Panc1 (cell line): ENCODE data around the gene SLC66A1. TPM values are rescaled to one million over a fixed set of nuclear protein-coding genes. Genes with fewer than 3 reads are reported as not detected.
A peak's percentile ranks its signal among the peaks of the same experiment; 100 is the strongest.

Experiments used
- ATAC-seq: fragments of 200-7000 bp; cut with Tn5 transposase; 2 replicates; pipeline ENCODE4 v1.9.1; 2020; ENCODE audit warnings: mild to moderate bottlenecking, moderate library complexity
- BruUV-seq: library from RNA; stranded (reverse); fragments of 400-500 nt; replicated peaks from 2 replicates; lab custom pipeline; 2021; lab: Mats Ljungman, UMichigan
- CTCF ChIA-PET: fragments of 300-600 bp; sonication (Branson Sonifier 250); formaldehyde crosslinking; loops from one replicate; lab custom pipeline; 2022; ENCODE audit warnings: antibody characterized with exemption; lab: Charles Lee
- POLR2A ChIA-PET: fragments of 300-600 bp; sonication (Branson Sonifier 250); formaldehyde crosslinking; loops from one replicate; lab custom pipeline; 2022; ENCODE audit warnings: antibody characterized with exemption; lab: Charles Lee
- DNase-seq: peaks from one replicate; pipeline ENCODE4 v3.0.0-alpha.2; 2010; ENCODE audit warnings: low read depth, low spot score
- H3K27ac ChIP-seq: 2 replicates; pipeline ENCODE4 v1.5.1; 2011; ENCODE audit warnings: mild to moderate bottlenecking, low read length, inconsistent platforms
- H3K27me3 ChIP-seq: fragments of 200-500 bp; sonication (Bioruptor generic); 2 replicates; pipeline ENCODE4 v1.6.0; 2014; ENCODE audit warnings: low read length, inconsistent platforms; ENCODE audit not compliant: control insufficient read depth, insufficient read depth
- H3K36me3 ChIP-seq: fragments of 200-500 bp; sonication (Bioruptor generic); 2 replicates; pipeline ENCODE4 v1.5.1; 2014; ENCODE audit warnings: inconsistent platforms, mild to moderate bottlenecking, low read length, moderate library complexity; ENCODE audit not compliant: control insufficient read depth, insufficient read depth
- H3K4me1 ChIP-seq: 2 replicates; pipeline ENCODE4 v1.5.1; 2011; ENCODE audit warnings: inconsistent platforms, mild to moderate bottlenecking, low read length, moderate library complexity; ENCODE audit not compliant: control insufficient read depth, insufficient read depth
- H3K4me3 ChIP-seq, 2 experiments: 2 replicates each; pipeline ENCODE4 v1.5.1; 2011 to 2012; ENCODE audit warnings: low read depth in 2 of 2, low read length in 2 of 2, mild to moderate bottlenecking in 2 of 2, inconsistent platforms in 1 of 2, moderate library complexity in 1 of 2
- H3K9me3 ChIP-seq: fragments of 200-500 bp; sonication (Bioruptor generic); 2 replicates; pipeline ENCODE4 v1.5.1; 2014; ENCODE audit warnings: low read depth, mild to moderate bottlenecking, inconsistent platforms, low read length, moderate library complexity; ENCODE audit not compliant: control insufficient read depth, insufficient read depth
- POLR2AphosphoS5 ChIP-seq: IDR thresholded peaks from 2 replicates; pipeline ENCODE4 v1.6.1; 2012; ENCODE audit warnings: mild to moderate bottlenecking, low read depth, low read length, moderate library complexity
- SIN3A ChIP-seq: IDR thresholded peaks from 2 replicates; pipeline ENCODE4 v1.6.1; 2012; ENCODE audit warnings: low read depth, mild to moderate bottlenecking, low read length, moderate library complexity, borderline replicate concordance; ENCODE audit not compliant: insufficient read depth
- TCF7L2 ChIP-seq: IDR thresholded peaks from 2 replicates; pipeline ENCODE4 v1.6.1; 2011; ENCODE audit warnings: mild to moderate bottlenecking, low read depth, low read length, inconsistent platforms
- in situ Hi-C: cut with HindIII; loops from 2 replicates; pipeline ENCODE4 v1.10.0; 2016; ENCODE audit warnings: low sequenced_read_pairs, low pct_unique_long_range_greater_than_20kb
- intact Hi-C: fragments of 100-400 bp; cut with micrococcal nuclease; formaldehyde crosslinking; loops from one replicate; pipeline ENCODE4 v1.10.0; 2022; ENCODE audit not compliant: unreplicated experiment
- total RNA-seq: library from RNA; stranded (reverse); gene quantifications from one replicate; pipeline ENCODE4 v1.2.1, GENCODE V29; 2021; ENCODE audit not compliant: unreplicated experiment
- TF ChIP-seq, protein P1 (sequence below): fragments of 450-650 bp; IDR thresholded peaks from 2 replicates; pipeline ENCODE4 v1.5.1; 2017; ENCODE audit warnings: mild to moderate bottlenecking
- TF ChIP-seq, protein P2 (sequence below), 2 experiments: IDR thresholded peaks; 2 replicates each; pipeline ENCODE4 v1.6.1; 2011 to 2012; ENCODE audit warnings: low read depth in 2 of 2, control low read depth in 1 of 2, low read length in 1 of 2, mild to moderate bottlenecking in 1 of 2, moderate library complexity in 1 of 2; ENCODE audit not compliant: insufficient read depth in 1 of 2

The SLC66A1 gene
- total RNA-seq, 1 experiment from 2014 or later: 42.0 TPM

DNA sequence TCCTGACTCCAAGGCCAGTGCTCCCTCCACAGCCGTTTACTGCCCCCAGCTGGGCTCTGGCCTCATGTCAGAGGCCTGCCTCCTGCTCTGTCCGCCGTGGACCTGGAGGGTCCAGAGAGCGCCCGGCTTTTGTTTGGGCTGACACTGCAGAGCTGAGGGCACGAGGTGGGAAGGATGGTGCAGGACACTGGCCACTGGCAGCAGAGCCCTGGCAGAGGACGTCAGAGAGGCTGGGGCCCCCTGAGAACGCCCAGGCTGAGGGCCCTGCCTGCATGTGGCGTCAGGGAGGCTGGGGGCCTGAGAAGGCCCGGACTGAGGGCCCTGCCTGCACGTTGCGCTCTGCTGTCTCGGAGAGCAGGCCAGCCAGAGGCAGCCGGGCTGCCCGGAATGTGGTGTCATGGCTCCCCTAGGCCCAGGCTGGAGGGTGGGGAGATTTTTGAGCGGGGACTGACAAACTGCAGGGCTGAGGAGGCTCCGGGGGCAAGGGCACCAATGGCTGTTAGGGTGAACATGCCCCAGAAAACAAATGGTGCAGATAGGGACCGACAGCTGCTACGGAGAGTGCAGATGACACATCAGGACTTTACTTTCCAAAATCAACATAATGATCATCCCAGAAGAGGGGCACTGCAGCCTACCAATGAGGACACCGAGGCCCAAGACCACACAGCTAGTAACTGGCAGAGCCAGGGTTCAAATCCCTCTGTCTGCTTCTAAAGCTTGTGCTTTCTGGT, 31.7 kb downstream of the SLC66A1 start:
- Histone ChIP-seq H3K27ac (no peak overlapping the region), H3K4me3 (no peak overlapping the region)
- no peak for ATAC-seq

DNA sequence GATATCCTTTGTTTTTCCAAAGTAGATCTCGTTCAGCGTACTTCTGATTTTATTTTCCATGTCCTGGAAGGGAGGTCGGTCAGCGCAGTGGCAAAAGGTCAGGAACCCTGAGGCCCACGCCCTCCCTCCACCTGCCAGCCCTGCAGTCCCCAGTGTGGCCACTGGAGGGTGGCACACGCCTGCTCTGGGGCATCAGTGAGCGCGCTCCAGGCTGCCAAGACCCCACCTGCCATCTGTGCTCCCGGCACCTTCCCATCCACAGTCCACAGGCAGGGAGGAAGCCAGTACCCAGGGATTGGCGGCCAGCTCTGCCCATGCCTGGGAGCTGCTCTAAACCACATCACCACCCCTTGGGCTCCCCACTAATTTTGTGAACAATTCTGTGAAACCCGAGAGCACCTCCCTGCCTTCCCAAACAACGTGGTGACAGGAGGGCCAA, 32.3 kb downstream of the SLC66A1 start:
- Histone ChIP-seq H3K9me3 (no peaks in the 10 kb centered on the region), H3K27ac (no peak overlapping the region), H3K4me1 (0 out of 2 replicates have a peak, but pooled peaks cover 3% of the 10 kb centered on the region), H3K4me3 (no peak overlapping the region), H3K27me3 (no peaks in the 10 kb centered on the region), H3K36me3 (peaks cover 5% of the 10 kb centered on the region; the same call in 1 of the 2 replicates)
- no peak for TF ChIP-seq POLR2AphosphoS5
- TF ChIP-seq, protein P1, sequence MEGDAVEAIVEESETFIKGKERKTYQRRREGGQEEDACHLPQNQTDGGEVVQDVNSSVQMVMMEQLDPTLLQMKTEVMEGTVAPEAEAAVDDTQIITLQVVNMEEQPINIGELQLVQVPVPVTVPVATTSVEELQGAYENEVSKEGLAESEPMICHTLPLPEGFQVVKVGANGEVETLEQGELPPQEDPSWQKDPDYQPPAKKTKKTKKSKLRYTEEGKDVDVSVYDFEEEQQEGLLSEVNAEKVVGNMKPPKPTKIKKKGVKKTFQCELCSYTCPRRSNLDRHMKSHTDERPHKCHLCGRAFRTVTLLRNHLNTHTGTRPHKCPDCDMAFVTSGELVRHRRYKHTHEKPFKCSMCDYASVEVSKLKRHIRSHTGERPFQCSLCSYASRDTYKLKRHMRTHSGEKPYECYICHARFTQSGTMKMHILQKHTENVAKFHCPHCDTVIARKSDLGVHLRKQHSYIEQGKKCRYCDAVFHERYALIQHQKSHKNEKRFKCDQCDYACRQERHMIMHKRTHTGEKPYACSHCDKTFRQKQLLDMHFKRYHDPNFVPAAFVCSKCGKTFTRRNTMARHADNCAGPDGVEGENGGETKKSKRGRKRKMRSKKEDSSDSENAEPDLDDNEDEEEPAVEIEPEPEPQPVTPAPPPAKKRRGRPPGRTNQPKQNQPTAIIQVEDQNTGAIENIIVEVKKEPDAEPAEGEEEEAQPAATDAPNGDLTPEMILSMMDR: peak; percentile 92
- ATAC-seq (peak; percentile 81), DNase-seq (no peak)
- ChIA-PET CTCF (no interaction called here), POLR2A (no interaction called here)
- intact Hi-C loops: loop anchor here (5.0 kb wide), 1 partner anchor 308 kb away; no protein-coding TSS in a partner anchor
- BruUV-seq: no TSS peak
- in situ Hi-C loops: no loop called here

More for the DNA sequence above, 31.7 kb downstream of the SLC66A1 start:
- intact Hi-C loops: loop anchor here (5.0 kb wide), 1 partner anchor 309 kb away; no protein-coding TSS in a partner anchor
- ChIA-PET CTCF (no interaction called here), POLR2A (no interaction called here)
- in situ Hi-C loops: no loop called here
- Histone ChIP-seq H3K27me3 (no peaks in the 10 kb centered on the region), H3K4me1 (0 out of 2 replicates have a peak, but pooled peaks cover 3% of the 10 kb centered on the region), H3K9me3 (no peaks in the 10 kb centered on the region), H3K36me3 (peaks cover 5% of the 10 kb centered on the region; the same call in 1 of the 2 replicates)
- TF ChIP-seq SIN3A (no peak), POLR2AphosphoS5 (no peak), TCF7L2 (no peak)
- TF ChIP-seq, protein P2, sequence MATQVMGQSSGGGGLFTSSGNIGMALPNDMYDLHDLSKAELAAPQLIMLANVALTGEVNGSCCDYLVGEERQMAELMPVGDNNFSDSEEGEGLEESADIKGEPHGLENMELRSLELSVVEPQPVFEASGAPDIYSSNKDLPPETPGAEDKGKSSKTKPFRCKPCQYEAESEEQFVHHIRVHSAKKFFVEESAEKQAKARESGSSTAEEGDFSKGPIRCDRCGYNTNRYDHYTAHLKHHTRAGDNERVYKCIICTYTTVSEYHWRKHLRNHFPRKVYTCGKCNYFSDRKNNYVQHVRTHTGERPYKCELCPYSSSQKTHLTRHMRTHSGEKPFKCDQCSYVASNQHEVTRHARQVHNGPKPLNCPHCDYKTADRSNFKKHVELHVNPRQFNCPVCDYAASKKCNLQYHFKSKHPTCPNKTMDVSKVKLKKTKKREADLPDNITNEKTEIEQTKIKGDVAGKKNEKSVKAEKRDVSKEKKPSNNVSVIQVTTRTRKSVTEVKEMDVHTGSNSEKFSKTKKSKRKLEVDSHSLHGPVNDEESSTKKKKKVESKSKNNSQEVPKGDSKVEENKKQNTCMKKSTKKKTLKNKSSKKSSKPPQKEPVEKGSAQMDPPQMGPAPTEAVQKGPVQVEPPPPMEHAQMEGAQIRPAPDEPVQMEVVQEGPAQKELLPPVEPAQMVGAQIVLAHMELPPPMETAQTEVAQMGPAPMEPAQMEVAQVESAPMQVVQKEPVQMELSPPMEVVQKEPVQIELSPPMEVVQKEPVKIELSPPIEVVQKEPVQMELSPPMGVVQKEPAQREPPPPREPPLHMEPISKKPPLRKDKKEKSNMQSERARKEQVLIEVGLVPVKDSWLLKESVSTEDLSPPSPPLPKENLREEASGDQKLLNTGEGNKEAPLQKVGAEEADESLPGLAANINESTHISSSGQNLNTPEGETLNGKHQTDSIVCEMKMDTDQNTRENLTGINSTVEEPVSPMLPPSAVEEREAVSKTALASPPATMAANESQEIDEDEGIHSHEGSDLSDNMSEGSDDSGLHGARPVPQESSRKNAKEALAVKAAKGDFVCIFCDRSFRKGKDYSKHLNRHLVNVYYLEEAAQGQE (IDR thresholded peaks at IDR 0.05; ENCODE audit: insufficient read depth in 1 of 2, low read depth in 2 of 2, low read length in 1 of 2): no peak
- TF ChIP-seq, protein P1: no peak
- no peak for DNase-seq
- no TSS peak for BruUV-seq
